LoVo (cell line): ENCODE measurements around the gene CCSAP.
"Not testable (repeated sequence)": the region's sequence is repeated elsewhere in the genome, so short reads cannot be mapped to it uniquely, and the experiment has no call there.

Experiments
- DNase-seq: peaks from one replicate; pipeline ENCODE4 v3.0.0-alpha.2; 2016; ENCODE audit warnings: low spot score

The CCSAP gene

GRCh38 chr1:229364207-229365065, 21.6 kb upstream of the CCSAP start:
- DNase-seq, result no peak

GRCh38 chr1:229363723-229364122, 20.9 kb upstream of the CCSAP start:
- DNase-seq, result no peak

- no peak for DNase-seq
Observed at GRCh38 chr1:229360420-229360819, 17.6 kb upstream of the CCSAP start.

GRCh38 chr1:229355661-229356060, 12.8 kb upstream of the CCSAP start:
- DNase-seq, result no peak

DNA sequence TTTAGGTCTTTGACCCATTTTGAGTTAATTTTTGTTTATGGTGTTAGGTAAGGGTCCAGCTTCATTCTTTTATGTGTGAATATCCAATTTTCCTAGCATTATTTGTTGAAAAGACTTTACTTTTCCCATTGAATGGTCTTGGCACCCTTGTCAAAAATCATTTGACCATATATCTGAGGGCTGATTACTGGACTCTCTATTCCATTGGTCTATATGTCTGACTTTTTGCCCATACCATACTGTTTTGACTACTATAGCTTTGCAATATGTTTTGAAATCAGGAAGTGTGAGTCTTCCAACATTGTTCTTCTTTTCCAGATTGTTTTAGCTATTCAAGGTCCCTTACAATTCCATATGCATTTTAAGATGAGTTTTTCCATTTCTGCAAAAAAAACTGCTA, 11.4 kb upstream of the CCSAP start:
- DNase-seq, result no peak

- DNase-seq, result no peak
Observed at GRCh38 chr1:229352975-229353374, 10.1 kb upstream of the CCSAP start.

DNA sequence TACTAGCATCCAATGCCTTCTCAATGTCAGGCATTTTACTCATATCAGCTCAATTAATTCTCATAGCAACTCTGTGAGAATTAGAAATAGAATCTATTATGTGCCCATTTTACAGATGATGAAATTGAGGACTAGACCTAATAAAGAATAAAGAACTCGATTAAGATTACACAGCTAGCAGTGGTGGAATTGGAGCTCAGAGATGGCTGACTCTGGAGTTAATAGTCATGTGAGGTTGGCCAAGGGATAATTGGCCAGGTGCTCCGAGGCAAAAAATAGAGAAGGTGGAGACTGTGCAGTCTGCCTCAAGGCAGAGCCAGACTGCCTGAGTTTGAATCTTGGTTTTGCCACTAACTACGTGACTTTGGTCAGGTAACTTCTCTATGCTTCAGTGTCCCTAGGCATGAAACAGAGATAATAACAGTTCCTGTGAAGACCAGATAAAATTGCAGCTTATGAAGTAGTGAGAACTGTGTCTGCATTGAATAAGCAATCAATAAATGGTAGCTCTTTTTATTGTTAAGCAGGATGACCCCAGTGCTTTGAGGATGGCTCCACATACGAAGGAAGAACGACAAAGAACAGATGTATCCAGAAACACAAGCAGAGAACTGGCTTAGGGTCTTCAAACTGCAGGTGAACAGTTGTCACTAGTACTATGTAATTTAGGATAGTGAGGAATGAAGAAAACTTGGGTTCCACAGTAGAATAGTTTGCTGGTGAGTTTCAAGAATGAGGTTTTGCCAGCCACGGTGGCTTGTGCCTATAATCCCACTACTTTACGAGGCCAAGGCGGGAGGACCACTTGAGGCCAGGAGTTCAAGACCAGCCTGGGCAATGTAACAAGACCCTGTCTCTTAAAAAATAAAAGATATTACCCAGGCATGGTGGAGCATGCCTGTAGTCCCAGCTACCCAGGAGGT, 6.9 kb upstream of the CCSAP start:
- no peak for DNase-seq

DNA sequence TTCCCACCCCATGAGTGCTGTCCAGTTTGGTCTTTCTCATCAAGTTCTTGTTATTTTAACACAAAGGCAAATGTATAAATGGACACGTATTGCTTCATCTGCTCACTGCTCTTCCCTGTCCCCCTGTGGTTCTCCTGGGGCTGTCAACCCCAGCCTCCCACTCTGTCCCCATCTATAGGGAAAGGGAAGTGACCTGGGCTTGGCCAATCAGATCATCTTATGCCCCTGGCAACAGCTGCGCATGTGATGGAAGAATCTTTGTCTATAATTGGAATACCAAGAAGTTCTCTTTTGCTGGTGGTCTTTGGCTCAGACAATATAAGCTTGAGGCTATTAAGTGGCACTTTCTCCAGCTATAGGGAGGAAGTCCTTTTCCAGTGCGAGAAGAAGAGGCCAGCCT, 4.7 kb upstream of the CCSAP start:
- DNase-seq, result no peak

GRCh38 chr1:229344937-229345684, 2.3 kb upstream of the CCSAP start:
- no peak for DNase-seq

- DNase-seq, result no peak
Observed at GRCh38 chr1:229344139-229344538, 1.3 kb upstream of the CCSAP start.

- peak; percentile 81 for DNase-seq
Observed at GRCh38 chr1:229341774-229342655, 832 bp downstream of the CCSAP start.

DNA sequence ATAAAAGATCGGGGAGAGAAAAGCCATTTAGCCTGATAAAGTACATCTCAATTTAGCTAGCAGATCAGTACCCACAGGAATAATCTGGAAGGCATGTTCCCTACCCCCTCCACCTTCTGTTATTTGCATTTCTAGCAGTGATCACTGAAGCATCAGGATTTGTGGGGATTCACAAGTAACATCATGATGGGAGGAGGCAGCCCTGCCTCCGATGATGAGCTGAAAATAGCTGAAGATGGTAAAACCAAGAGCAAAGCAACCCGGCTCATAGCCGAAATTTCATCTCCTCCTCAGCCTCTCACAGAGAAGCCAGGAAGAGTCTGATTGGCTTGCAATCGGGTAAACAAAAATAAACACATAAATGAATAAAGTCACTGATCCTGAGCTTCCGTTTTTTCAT, 2.4 kb downstream of the CCSAP start:
- no peak for DNase-seq

GRCh38 chr1:229339520-229339919, 3.3 kb downstream of the CCSAP start:
- no peak for DNase-seq

DNA sequence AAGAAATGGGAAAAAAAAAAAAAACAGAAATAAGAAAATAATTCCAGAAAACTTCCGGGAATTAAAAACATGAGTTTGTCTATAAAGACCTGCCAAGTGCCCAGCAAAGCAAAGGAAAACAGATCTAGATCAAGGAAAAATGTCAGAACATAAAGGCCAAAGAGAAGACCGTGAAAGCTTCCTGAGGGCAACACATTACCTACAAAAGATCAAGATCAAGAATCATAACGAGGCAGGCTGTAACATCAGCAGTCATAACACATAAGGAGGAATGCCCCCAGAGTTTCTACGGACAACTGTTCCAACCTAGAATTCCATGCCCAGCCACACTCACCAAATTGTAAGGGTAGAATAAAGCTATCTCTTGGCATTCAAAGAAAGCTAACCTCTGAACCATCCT, 3.8 kb downstream of the CCSAP start:
- DNase-seq, result no peak

DNA sequence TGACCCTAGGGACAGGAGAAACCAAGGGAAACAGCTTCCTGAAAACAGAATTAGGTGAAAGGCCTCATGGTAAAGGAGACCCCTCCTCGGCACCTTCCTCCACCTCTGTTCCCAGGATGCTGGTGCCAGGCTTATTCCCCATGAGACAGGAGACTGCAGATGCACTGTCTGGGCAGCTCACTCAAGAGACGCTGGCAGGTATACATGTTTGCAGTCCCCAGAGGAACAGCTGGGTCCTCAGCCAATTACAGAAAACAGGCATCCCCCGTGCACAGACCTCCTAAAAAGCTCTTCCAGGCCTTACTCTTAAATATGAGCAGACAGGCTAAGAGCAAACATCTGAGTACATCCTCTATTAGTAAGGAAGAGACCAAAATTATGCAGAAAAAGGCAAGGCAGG, 6.5 kb downstream of the CCSAP start:
- DNase-seq, result no peak

- DNase-seq, result no peak
Observed at GRCh38 chr1:229334716-229335115, 8.1 kb downstream of the CCSAP start.

GRCh38 chr1:229334269-229334668, 8.6 kb downstream of the CCSAP start:
- no peak for DNase-seq

- DNase-seq, result no peak
Observed at GRCh38 chr1:229328598-229329362, 14.1 kb downstream of the CCSAP start.

GRCh38 chr1:229327765-229328164, 15.1 kb downstream of the CCSAP start:
- DNase-seq, result not testable (repeated sequence)

GRCh38 chr1:229326601-229327000, 16.2 kb downstream of the CCSAP start:
- no peak for DNase-seq
